Thoracic aorta (tissue), 2 donors: Measurements from ENCODE around the gene STK4. TPM values are rescaled to one million over a fixed set of nuclear protein-coding genes. Genes with fewer than 3 reads are reported as not detected.

Source experiments
- ATAC-seq: fragments of 150-250 bp; one replicate; pipeline ENCODE4 v1.8.0; 2017; ENCODE audit warnings: low read depth; ENCODE audit not compliant: insufficient number of reproducible peaks, low FRiP score
- DNase-seq: peaks from one replicate; pipeline ENCODE4 v3.0.0-alpha.2; 2020; ENCODE audit warnings: low spot score
- H3K27ac ChIP-seq, 2 donors: fragments of 200-600 bp; sonication (generic); 1 replicate in 1 of 2; 2 replicates in 1 of 2; pipeline ENCODE4 v1.5.1; 2016; ENCODE audit warnings: mild to moderate bottlenecking in 2 of 2, moderate library complexity in 2 of 2
- H3K27me3 ChIP-seq: fragments of 200-600 bp; sonication (generic); replicated peaks from 2 replicates; pipeline ENCODE4 v1.6.0; 2016; ENCODE audit warnings: mild to moderate bottlenecking; ENCODE audit not compliant: insufficient read depth
- H3K36me3 ChIP-seq: fragments of 200-600 bp; sonication (generic); one replicate; pipeline ENCODE4 v1.5.1; 2016
- H3K4me1 ChIP-seq, 2 donors: fragments of 200-600 bp; sonication (generic); 1 replicate in 1 of 2; 2 replicates in 1 of 2; pipeline versions ENCODE4 v1.5.1 to v1.6.0; 2016; ENCODE audit warnings: low read depth in 2 of 2, mild to moderate bottlenecking in 1 of 2; ENCODE audit not compliant: control insufficient read depth in 1 of 2
- H3K4me3 ChIP-seq: fragments of 200-600 bp; sonication (generic); 2 replicates; pipeline ENCODE4 v1.5.1; 2016; ENCODE audit warnings: mild to moderate bottlenecking
- H3K9me3 ChIP-seq: fragments of 200-600 bp; sonication (generic); 2 replicates; pipeline ENCODE4 v1.5.1; 2016
- CTCF ChIP-seq: fragments of 200-600 bp; sonication (generic); IDR thresholded peaks from one replicate; pipeline ENCODE4 v1.5.1; 2019; ENCODE audit warnings: antibody characterized with exemption
- total RNA-seq, 2 donors: library from RNA; depleted of rRNA; stranded (reverse); fragments of >200 nt; gene quantifications; one replicate each; pipeline versions ENCODE4 v1.1.0 to v1.2.3, GENCODE V29; 2016

The STK4 gene
- total RNA-seq, 2 donors from 2014 or later, result 30.3 to 47.9 TPM

- no peak overlapping the region for H3K27ac ChIP-seq
- H3K36me3 ChIP-seq, result no peaks in the 10 kb centered on the region
- DNase-seq, result no peak
- H3K4me3 ChIP-seq, result no peak overlapping the region
- ATAC-seq, result no peak
- no peak for TF ChIP-seq CTCF
- H3K4me1 ChIP-seq, result no peaks in the 10 kb centered on the region
- no peaks in the 10 kb centered on the region for H3K9me3 ChIP-seq
- H3K27me3 ChIP-seq, result no peaks in the 10 kb centered on the region
Observed at GRCh38 chr20:45110301-45110700, 144.0 kb downstream of the STK4 start.

- Histone ChIP-seq H3K27me3 (no peaks in the 10 kb centered on the region), H3K4me1 (no peaks in the 10 kb centered on the region), H3K4me3 (no peak overlapping the region), H3K9me3 (no peaks in the 10 kb centered on the region), H3K36me3 (no peaks in the 10 kb centered on the region), H3K27ac (no peak overlapping the region)
- no peak for ATAC-seq
- DNase-seq, result no peak
- no peak for TF ChIP-seq CTCF
Observed at GRCh38 chr20:45111285-45111684, 145.0 kb downstream of the STK4 start.

- no peaks in the 10 kb centered on the region for H3K27me3 ChIP-seq
- no peak for DNase-seq
- no peaks in the 10 kb centered on the region for H3K4me1 ChIP-seq
- peak; percentile 32 for TF ChIP-seq CTCF
- H3K36me3 ChIP-seq, result no peaks in the 10 kb centered on the region
- no peaks in the 10 kb centered on the region for H3K9me3 ChIP-seq
- H3K4me3 ChIP-seq, result no peak overlapping the region
- no peak overlapping the region for H3K27ac ChIP-seq
- ATAC-seq, result no peak
Observed at GRCh38 chr20:45111799-45112471, 145.6 kb downstream of the STK4 start.

GRCh38 chr20:45112754-45113153 lies 146.4 kb downstream of the STK4 start:
- Histone ChIP-seq H3K27ac (no peak overlapping the region), H3K4me3 (no peak overlapping the region), H3K36me3 (no peaks in the 10 kb centered on the region), H3K9me3 (no peaks in the 10 kb centered on the region), H3K27me3 (no peaks in the 10 kb centered on the region), H3K4me1 (no peaks in the 10 kb centered on the region)
- no peak for TF ChIP-seq CTCF
- DNase-seq, result no peak
- no peak for ATAC-seq

- ATAC-seq, result no peak
- DNase-seq, result no peak
- Histone ChIP-seq H3K27me3 (no peaks in the 10 kb centered on the region), H3K36me3 (no peaks in the 10 kb centered on the region), H3K4me1 (no peaks in the 10 kb centered on the region), H3K27ac (no peak overlapping the region), H3K4me3 (no peak overlapping the region), H3K9me3 (no peaks in the 10 kb centered on the region)
- no peak for TF ChIP-seq CTCF
Observed at GRCh38 chr20:45113865-45114264, 147.6 kb downstream of the STK4 start.
